K562 (cell line): ENCODE results near the gene TRAF3. TPM values are rescaled to one million over a fixed set of nuclear protein-coding genes. Genes with fewer than 3 reads are reported as not detected.

Source experiments
- ATAC-seq: fragments of 200-7000 bp; cut with Tn5 transposase; 3 replicates; pipeline ENCODE4 v1.9.1; 2020; ENCODE audit warnings: moderate library complexity
- BruUV-seq: library from RNA; stranded (reverse); fragments of 400-500 nt; replicated peaks from 2 replicates; lab custom pipeline; 2021; lab: Mats Ljungman, UMichigan
- CTCF ChIA-PET: fragments of 300-600 bp; formaldehyde crosslinking; extraction: SDS; loops from one replicate; lab custom pipeline; 2021; ENCODE audit warnings: low intra/inter-chr PET ratio; lab: Yijun Ruan, JAX
- POLR2A ChIA-PET: fragments of 300-600, 350-650 bp; sonication (Branson Sonifier 250); formaldehyde crosslinking; extraction: SDS; loops from one replicate; lab custom pipeline; 2021; ENCODE audit warnings: antibody characterized with exemption, inconsistent platforms; lab: Yijun Ruan, JAX
- DNase-seq, 4 experiments: peaks; one replicate each; pipeline versions ENCODE4 v3.0.0 to v3.0.0-alpha.2; 2011 to 2018; ENCODE audit warnings: low spot score in 3 of 4, mixed read lengths in 3 of 4; ENCODE audit errors: extremely low read depth in 1 of 4
- FAIRE-seq: peaks from 2 replicates; lab custom pipeline; 2011; peaks lifted over from hg19 to GRCh38; lab: Jason Lieb, UNC
- H2AFZ ChIP-seq: 2 replicates; pipeline ENCODE4 v1.6.0; 2011; ENCODE audit warnings: low read depth, low read length, control low read depth, inconsistent platforms
- H3K27ac ChIP-seq: fragments of 200-600 bp; 3 replicates; pipeline ENCODE4 v1.8.0; 2011; ENCODE audit warnings: low read depth, mild to moderate bottlenecking, control low read depth, inconsistent platforms, low read length, moderate library complexity, mixed read lengths; ENCODE audit errors: extremely low read depth
- H3K27me3 ChIP-seq, 2 experiments: fragments of 300-600 bp in 1 of 2; 2 replicates in 1 of 2; 3 replicates in 1 of 2; pipeline versions ENCODE4 v1.6.0 to v1.8.0; 2011; ENCODE audit warnings: inconsistent platforms in 2 of 2, low read length in 2 of 2, mild to moderate bottlenecking in 1 of 2, mixed read lengths in 1 of 2, moderate library complexity in 1 of 2; ENCODE audit not compliant: control insufficient read depth in 2 of 2, insufficient read depth in 2 of 2
- H3K36me3 ChIP-seq: fragments of 300-600 bp; 3 replicates; pipeline ENCODE4 v1.8.0; 2011; ENCODE audit warnings: mild to moderate bottlenecking, low read length, inconsistent platforms; ENCODE audit not compliant: control insufficient read depth, insufficient read depth
- H3K4me1 ChIP-seq, 2 experiments: fragments of 200-600 bp in 1 of 2; replicated peaks in 1 of 2; 2 replicates in 1 of 2; 3 replicates in 1 of 2; pipeline versions ENCODE4 v1.5.1 to v1.8.0; 2011; ENCODE audit warnings: inconsistent platforms in 2 of 2, low read length in 2 of 2, mild to moderate bottlenecking in 1 of 2, mixed read lengths in 1 of 2, moderate library complexity in 1 of 2; ENCODE audit not compliant: control insufficient read depth in 2 of 2, insufficient read depth in 2 of 2
- H3K4me2 ChIP-seq: 2 replicates; pipeline ENCODE4 v1.6.1; 2011; ENCODE audit warnings: low read length, control low read depth, inconsistent platforms, mixed read lengths; ENCODE audit not compliant: insufficient read depth
- H3K4me3 ChIP-seq: fragments of 200-600 bp; sonication (generic), shearing (Covaris generic); 2 replicates; pipeline ENCODE4 v1.5.1; 2016; ENCODE audit warnings: control low read depth, inconsistent platforms
- H3K79me2 ChIP-seq: fragments of 200-600 bp; 3 replicates; pipeline ENCODE4 v1.8.0; 2011; ENCODE audit warnings: low read length, inconsistent platforms; ENCODE audit not compliant: control insufficient read depth, insufficient read depth
- H3K9ac ChIP-seq, 2 experiments: 2 replicates each; pipeline versions ENCODE4 v1.6.0 to v1.6.1; 2011; ENCODE audit warnings: low read depth in 2 of 2, low read length in 2 of 2, control low read depth in 1 of 2, inconsistent platforms in 1 of 2, mild to moderate bottlenecking in 1 of 2, mixed read lengths in 1 of 2; ENCODE audit not compliant: insufficient read depth in 1 of 2
- H3K9me1 ChIP-seq: one replicate; pipeline ENCODE4 v1.6.0; 2011; ENCODE audit warnings: inconsistent platforms, mild to moderate bottlenecking, low read length, moderate library complexity; ENCODE audit not compliant: control insufficient read depth, insufficient read depth
- H3K9me3 ChIP-seq: replicated peaks from 2 replicates; pipeline ENCODE4 v1.5.1; 2011; ENCODE audit warnings: low read depth, low read length, inconsistent platforms; ENCODE audit not compliant: control insufficient read depth, insufficient read depth
- H4K20me1 ChIP-seq: replicated peaks from 2 replicates; pipeline ENCODE4 v1.6.1; 2011; ENCODE audit warnings: low read length, inconsistent platforms, mixed read lengths; ENCODE audit not compliant: control insufficient read depth, insufficient read depth
- ARHGAP35 ChIP-seq: fragments of 450-650 bp; IDR thresholded peaks from 2 replicates; pipeline ENCODE4 v1.6.1; 2018; ENCODE audit not compliant: partially characterized antibody
- ATF7 ChIP-seq: fragments of 450-650 bp; IDR thresholded peaks from 2 replicates; pipeline ENCODE4 v1.7.1; 2014; ENCODE audit warnings: mild to moderate bottlenecking, moderate library complexity
- BACH1 ChIP-seq: fragments of 200-800 bp; sonication (Bioruptor generic); IDR thresholded peaks from 2 replicates; pipeline ENCODE4 v1.6.1; 2016; ENCODE audit warnings: missing genetic modification characterization, missing compliant biosample characterization
- CBX5 ChIP-seq: IDR thresholded peaks from 2 replicates; pipeline ENCODE4 v1.6.1; 2014; ENCODE audit warnings: low read depth, borderline replicate concordance
- FOS ChIP-seq: IDR thresholded peaks from 3 replicates; pipeline ENCODE4 v1.6.1; 2011; ENCODE audit not compliant: insufficient read length; ENCODE audit errors: extremely low read depth
- GABPA ChIP-seq: fragments of 200-800 bp; sonication (Bioruptor generic); conservative IDR thresholded peaks from 2 replicates; pipeline ENCODE4 v1.6.1; 2016; ENCODE audit warnings: low read depth, missing genetic modification characterization, missing compliant biosample characterization
- MXI1 ChIP-seq: IDR thresholded peaks from 2 replicates; pipeline ENCODE4 v1.6.1; 2011; ENCODE audit warnings: low read depth, mild to moderate bottlenecking, improper control_type of control experiment, low read length
- SAFB ChIP-seq: fragments of 200-400 bp; formaldehyde crosslinking; IDR thresholded peaks from 2 replicates; pipeline ENCODE4 v1.6.1; 2017; ENCODE audit warnings: low read depth, low read length, borderline replicate concordance
- SMAD4 ChIP-seq: fragments of 250-450 bp; sonication (Bioruptor Pico); conservative IDR thresholded peaks from 2 replicates; pipeline ENCODE4 v1.8.0; 2021; ENCODE audit warnings: inconsistent platforms, mild to moderate bottlenecking, moderate library complexity
- ZNF124 ChIP-seq: sonication (generic); formaldehyde crosslinking; IDR thresholded peaks from 2 replicates; pipeline ENCODE4 v1.8.1; 2022; ENCODE audit warnings: missing genetic modification reagents
- WGBS: fragments of 100-300 bp; shearing (Covaris generic); methylation state at CpG from one replicate; pipeline ENCODE4 v1.1.6; 2016; ENCODE audit warnings: low coverage, mixed read lengths; ENCODE audit not compliant: insufficient coverage; ENCODE audit errors: missing lambda C conversion rate; 5-methylcytosine and 5-hydroxymethylcytosine counted together
- in situ Hi-C: fragments of 300-500 bp; cut with MboI; formaldehyde crosslinking; loops from 4 replicates; pipeline ENCODE4 v1.15.0; 2018; ENCODE audit warnings: inconsistent platforms, mixed read lengths
- intact Hi-C: fragments of 100-400 bp; cut with micrococcal nuclease; formaldehyde crosslinking; loops from 2 replicates; pipeline ENCODE4 v1.14.2; 2022
- polyA plus RNA-seq, 8 experiments: library from polyadenylated mRNA; depleted of rRNA in 4 of 8; stranded (reverse) in 5 of 8; unstranded in 3 of 8; fragments of >200 nt; fragmentation: Nextera tagmentation in 2 of 8; fragmentation: Illumina TruSeq in 1 of 8; extraction: Ambion mirVana in 2 of 8; extraction: Trizol in 1 of 8; gene quantifications; 2 replicates each; pipeline versions ENCODE4 v1.2.1 to v1.2.3, GENCODE V29; 2011 to 2014; ENCODE audit warnings: inconsistent platforms in 1 of 8, missing spikeins in 1 of 8
- total RNA-seq, 7 experiments: library from RNA; depleted of rRNA in 6 of 7; stranded (reverse); fragments of >200 nt in 6 of 7; fragmentation: Illumina TruSeq in 2 of 7; extraction: Trizol in 2 of 7; gene quantifications; 2 replicates each; pipeline versions ENCODE4 v1.2.1 to v1.2.3, GENCODE V29; 2011 to 2021; ENCODE audit warnings: low replicate concordance in 1 of 7
- TF ChIP-seq, protein P1 (sequence below), 2 experiments: IDR thresholded peaks; 2 replicates each; pipeline ENCODE4 v1.6.1; 2012; ENCODE audit warnings: improper control_type of control experiment in 2 of 2, low read depth in 2 of 2, low read length in 2 of 2, borderline replicate concordance in 1 of 2
- TF ChIP-seq, protein P2 (sequence below): sonication (generic); formaldehyde crosslinking; IDR thresholded peaks from 2 replicates; pipeline ENCODE4 v1.8.0; 2023; ENCODE audit warnings: mild to moderate bottlenecking, missing genetic modification reagents
- TF ChIP-seq, protein P3 (sequence below): fragments of 450-650 bp; formaldehyde crosslinking; conservative IDR thresholded peaks from 2 replicates; pipeline ENCODE4 v1.4.0; 2022; ENCODE audit warnings: mild to moderate bottlenecking, missing genetic modification characterization
- TF ChIP-seq, protein P4 (sequence below): fragments of 450-650 bp; formaldehyde crosslinking; IDR thresholded peaks from 2 replicates; pipeline ENCODE4 v1.4.0; 2020; ENCODE audit warnings: mild to moderate bottlenecking, moderate library complexity

TRAF3 gene
- total and polyA plus RNA-seq, 9 of the 15 experiments (the other 6 are each of a cell fraction or from before 2014, with no cell fraction given): 0.52 to 21.3 (median 9.9) TPM

- ChIA-PET CTCF (no interaction called here), POLR2A (interaction anchor here (0.6 to 1.0 kb wide), 2 partner anchors 22 to 54 kb away, joined by 3 to 4 read pairs; no protein-coding TSS in a partner anchor)
- ATAC-seq (no peak), FAIRE-seq (no peak), DNase-seq (no peak)
- no peaks in the 10 kb centered on the region for H3K9me1 ChIP-seq
- peaks cover 14% of the 10 kb centered on the region; the same call in 1 of the 3 replicates for H3K36me3 ChIP-seq
- H3K4me2 ChIP-seq: no peak overlapping the region
- H3K79me2 ChIP-seq: no peaks in the 10 kb centered on the region
- BruUV-seq: no TSS peak
- no peaks in the 10 kb centered on the region for H4K20me1 ChIP-seq
- H3K4me1 ChIP-seq: peaks cover 0 to 5% of the 10 kb centered on the region in 2 experiments; a peak in 2 of 5 replicates
- no peak overlapping the region for H2AFZ ChIP-seq
- no peak overlapping the region for H3K9ac ChIP-seq
- 56% methylated on average over 1 of the region's 7 CpGs for WGBS
- no peaks in the 10 kb centered on the region for H3K9me3 ChIP-seq
- in situ Hi-C loops: loop anchor here (25.0 kb wide), 1 partner anchor 390 kb away; the partner anchor contains the start of gene ANKRD9
- no peak overlapping the region for H3K4me3 ChIP-seq
- no peaks in the 10 kb centered on the region for H3K27me3 ChIP-seq
- intact Hi-C loops: no loop called here
- H3K27ac ChIP-seq: no peak overlapping the region
- no peak for TF ChIP-seq BACH1 (tag)
- TF ChIP-seq ZNF124 (CRISPR knock-in tag): no peak
- no peak for TF ChIP-seq SMAD4 (CRISPR knock-in tag)
- TF ChIP-seq, protein P1, sequence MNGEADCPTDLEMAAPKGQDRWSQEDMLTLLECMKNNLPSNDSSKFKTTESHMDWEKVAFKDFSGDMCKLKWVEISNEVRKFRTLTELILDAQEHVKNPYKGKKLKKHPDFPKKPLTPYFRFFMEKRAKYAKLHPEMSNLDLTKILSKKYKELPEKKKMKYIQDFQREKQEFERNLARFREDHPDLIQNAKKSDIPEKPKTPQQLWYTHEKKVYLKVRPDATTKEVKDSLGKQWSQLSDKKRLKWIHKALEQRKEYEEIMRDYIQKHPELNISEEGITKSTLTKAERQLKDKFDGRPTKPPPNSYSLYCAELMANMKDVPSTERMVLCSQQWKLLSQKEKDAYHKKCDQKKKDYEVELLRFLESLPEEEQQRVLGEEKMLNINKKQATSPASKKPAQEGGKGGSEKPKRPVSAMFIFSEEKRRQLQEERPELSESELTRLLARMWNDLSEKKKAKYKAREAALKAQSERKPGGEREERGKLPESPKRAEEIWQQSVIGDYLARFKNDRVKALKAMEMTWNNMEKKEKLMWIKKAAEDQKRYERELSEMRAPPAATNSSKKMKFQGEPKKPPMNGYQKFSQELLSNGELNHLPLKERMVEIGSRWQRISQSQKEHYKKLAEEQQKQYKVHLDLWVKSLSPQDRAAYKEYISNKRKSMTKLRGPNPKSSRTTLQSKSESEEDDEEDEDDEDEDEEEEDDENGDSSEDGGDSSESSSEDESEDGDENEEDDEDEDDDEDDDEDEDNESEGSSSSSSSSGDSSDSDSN (IDR thresholded peaks at IDR 0.05; ENCODE audit: borderline replicate concordance in 1 of 2, low read depth in 2 of 2, low read length in 2 of 2): no peak
- no peak for TF ChIP-seq MXI1
- TF ChIP-seq, protein P2, sequence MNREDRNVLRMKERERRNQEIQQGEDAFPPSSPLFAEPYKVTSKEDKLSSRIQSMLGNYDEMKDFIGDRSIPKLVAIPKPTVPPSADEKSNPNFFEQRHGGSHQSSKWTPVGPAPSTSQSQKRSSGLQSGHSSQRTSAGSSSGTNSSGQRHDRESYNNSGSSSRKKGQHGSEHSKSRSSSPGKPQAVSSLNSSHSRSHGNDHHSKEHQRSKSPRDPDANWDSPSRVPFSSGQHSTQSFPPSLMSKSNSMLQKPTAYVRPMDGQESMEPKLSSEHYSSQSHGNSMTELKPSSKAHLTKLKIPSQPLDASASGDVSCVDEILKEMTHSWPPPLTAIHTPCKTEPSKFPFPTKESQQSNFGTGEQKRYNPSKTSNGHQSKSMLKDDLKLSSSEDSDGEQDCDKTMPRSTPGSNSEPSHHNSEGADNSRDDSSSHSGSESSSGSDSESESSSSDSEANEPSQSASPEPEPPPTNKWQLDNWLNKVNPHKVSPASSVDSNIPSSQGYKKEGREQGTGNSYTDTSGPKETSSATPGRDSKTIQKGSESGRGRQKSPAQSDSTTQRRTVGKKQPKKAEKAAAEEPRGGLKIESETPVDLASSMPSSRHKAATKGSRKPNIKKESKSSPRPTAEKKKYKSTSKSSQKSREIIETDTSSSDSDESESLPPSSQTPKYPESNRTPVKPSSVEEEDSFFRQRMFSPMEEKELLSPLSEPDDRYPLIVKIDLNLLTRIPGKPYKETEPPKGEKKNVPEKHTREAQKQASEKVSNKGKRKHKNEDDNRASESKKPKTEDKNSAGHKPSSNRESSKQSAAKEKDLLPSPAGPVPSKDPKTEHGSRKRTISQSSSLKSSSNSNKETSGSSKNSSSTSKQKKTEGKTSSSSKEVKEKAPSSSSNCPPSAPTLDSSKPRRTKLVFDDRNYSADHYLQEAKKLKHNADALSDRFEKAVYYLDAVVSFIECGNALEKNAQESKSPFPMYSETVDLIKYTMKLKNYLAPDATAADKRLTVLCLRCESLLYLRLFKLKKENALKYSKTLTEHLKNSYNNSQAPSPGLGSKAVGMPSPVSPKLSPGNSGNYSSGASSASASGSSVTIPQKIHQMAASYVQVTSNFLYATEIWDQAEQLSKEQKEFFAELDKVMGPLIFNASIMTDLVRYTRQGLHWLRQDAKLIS (CRISPR knock-in tag): no peak
- no peak for TF ChIP-seq CBX5
- TF ChIP-seq ATF7: no peak
- TF ChIP-seq, protein P3, sequence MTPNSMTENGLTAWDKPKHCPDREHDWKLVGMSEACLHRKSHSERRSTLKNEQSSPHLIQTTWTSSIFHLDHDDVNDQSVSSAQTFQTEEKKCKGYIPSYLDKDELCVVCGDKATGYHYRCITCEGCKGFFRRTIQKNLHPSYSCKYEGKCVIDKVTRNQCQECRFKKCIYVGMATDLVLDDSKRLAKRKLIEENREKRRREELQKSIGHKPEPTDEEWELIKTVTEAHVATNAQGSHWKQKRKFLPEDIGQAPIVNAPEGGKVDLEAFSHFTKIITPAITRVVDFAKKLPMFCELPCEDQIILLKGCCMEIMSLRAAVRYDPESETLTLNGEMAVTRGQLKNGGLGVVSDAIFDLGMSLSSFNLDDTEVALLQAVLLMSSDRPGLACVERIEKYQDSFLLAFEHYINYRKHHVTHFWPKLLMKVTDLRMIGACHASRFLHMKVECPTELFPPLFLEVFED: no peak
- no peak for TF ChIP-seq GABPA
- TF ChIP-seq FOS: no peak
- no peak for TF ChIP-seq ARHGAP35
- TF ChIP-seq, protein P4, sequence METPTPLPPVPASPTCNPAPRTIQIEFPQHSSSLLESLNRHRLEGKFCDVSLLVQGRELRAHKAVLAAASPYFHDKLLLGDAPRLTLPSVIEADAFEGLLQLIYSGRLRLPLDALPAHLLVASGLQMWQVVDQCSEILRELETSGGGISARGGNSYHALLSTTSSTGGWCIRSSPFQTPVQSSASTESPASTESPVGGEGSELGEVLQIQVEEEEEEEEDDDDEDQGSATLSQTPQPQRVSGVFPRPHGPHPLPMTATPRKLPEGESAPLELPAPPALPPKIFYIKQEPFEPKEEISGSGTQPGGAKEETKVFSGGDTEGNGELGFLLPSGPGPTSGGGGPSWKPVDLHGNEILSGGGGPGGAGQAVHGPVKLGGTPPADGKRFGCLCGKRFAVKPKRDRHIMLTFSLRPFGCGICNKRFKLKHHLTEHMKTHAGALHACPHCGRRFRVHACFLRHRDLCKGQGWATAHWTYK (CRISPR knock-in tag): no peak
- no peak for TF ChIP-seq SAFB
These were observed 124.8 kb downstream of the TRAF3 start for GRCh38 chr14:102902086-102902485.
